Osteocyte (in vitro differentiated cells): Measurements from ENCODE around the gene PCSK9. TPM values are rescaled to one million over a fixed set of nuclear protein-coding genes. Genes with fewer than 3 reads are reported as not detected.
A peak's percentile ranks its signal among the peaks of the same experiment; 100 is the strongest.

Experiments used
- DNase-seq: peaks from one replicate; pipeline ENCODE4 v3.0.0; 2021; ENCODE audit warnings: mixed read lengths; ENCODE audit not compliant: unreplicated experiment; ENCODE audit errors: extremely low spot score
- H3K27ac Mint-ChIP-seq: one replicate; pipeline ENCODE4 v1.8.0; 2021; ENCODE audit warnings: mild to moderate bottlenecking, mixed read lengths; ENCODE audit not compliant: unreplicated experiment
- H3K27me3 Mint-ChIP-seq: one replicate; pipeline ENCODE4 v1.8.0; 2021; ENCODE audit warnings: mixed read lengths; ENCODE audit not compliant: unreplicated experiment
- H3K36me3 Mint-ChIP-seq: one replicate; pipeline ENCODE4 v1.8.0; 2021; ENCODE audit warnings: mixed read lengths; ENCODE audit not compliant: unreplicated experiment
- H3K4me1 Mint-ChIP-seq: one replicate; pipeline ENCODE4 v1.8.0; 2021; ENCODE audit warnings: mixed read lengths; ENCODE audit not compliant: unreplicated experiment
- H3K4me3 Mint-ChIP-seq: one replicate; pipeline ENCODE4 v1.8.0; 2021; ENCODE audit warnings: mild to moderate bottlenecking, moderate library complexity, mixed read lengths; ENCODE audit not compliant: unreplicated experiment
- H3K9me3 Mint-ChIP-seq: one replicate; pipeline ENCODE4 v1.8.0; 2021; ENCODE audit warnings: mixed read lengths; ENCODE audit not compliant: unreplicated experiment
- CTCF ChIP-seq: fragments of 200-600 bp; sonication (generic); IDR thresholded peaks from 2 replicates; pipeline ENCODE4 v1.5.0; 2021; ENCODE audit warnings: antibody characterized with exemption, mild to moderate bottlenecking, moderate library complexity
- long read RNA-seq: library from polyadenylated mRNA; unstranded; transcript quantifications from one replicate; pipeline ENCODE4 v2.0.0, GENCODE V29; 2021
- total RNA-seq: library from RNA; stranded (reverse); gene quantifications from 2 replicates; pipeline ENCODE4 v1.2.1, GENCODE V29; 2021

Gene PCSK9
- 2.2 and 2.3 TPM in 2 replicates for total RNA-seq
- long read RNA-seq, partial matches to known transcripts = 0 of 2 reads
- long read RNA-seq, other reads (novel, unspliced or antisense) = 0 of 2 reads

GRCh38 chr1:55039342-55040082, at the start of gene PCSK9:
PCSK9 (plus strand) TSS chr1:55039548; CDS start chr1:55039838, 290 bp downstream.
- no peak for TF ChIP-seq CTCF
- Mint-ChIP-seq H3K36me3 (peaks cover 3% of the 10 kb centered on the region), H3K4me3 (peak within 1 kb of the TSS; percentile 65), H3K9me3 (no peaks in the 10 kb centered on the region), H3K4me1 (peaks cover 26% of the 10 kb centered on the region), H3K27ac (peak within 1 kb of the TSS; percentile 25), H3K27me3 (peaks cover 66% of the 10 kb centered on the region)
- DNase-seq = no peak

GRCh38 chr1:54989968-54990810, 49.2 kb upstream of the PCSK9 start:
- Mint-ChIP-seq H3K4me1 (peaks cover 6% of the 10 kb centered on the region), H3K36me3 (no peaks in the 10 kb centered on the region), H3K9me3 (no peaks in the 10 kb centered on the region), H3K27me3 (peaks cover 5% of the 10 kb centered on the region), H3K4me3 (no peak overlapping the region), H3K27ac (no peak overlapping the region)
- no peak for TF ChIP-seq CTCF
- DNase-seq = no peak

GRCh38 chr1:54990916-54991315, 48.4 kb upstream of the PCSK9 start:
- no peak for TF ChIP-seq CTCF
- DNase-seq = no peak
- Mint-ChIP-seq H3K9me3 (no peaks in the 10 kb centered on the region), H3K4me1 (peaks cover 8% of the 10 kb centered on the region), H3K27ac (no peak overlapping the region), H3K27me3 (peaks cover 12% of the 10 kb centered on the region), H3K36me3 (no peaks in the 10 kb centered on the region), H3K4me3 (no peak overlapping the region)

GRCh38 chr1:54991939-54992338, 47.4 kb upstream of the PCSK9 start:
- Mint-ChIP-seq H3K4me3 (no peak overlapping the region), H3K27ac (no peak overlapping the region), H3K4me1 (peaks cover 16% of the 10 kb centered on the region), H3K36me3 (no peaks in the 10 kb centered on the region), H3K27me3 (peaks cover 19% of the 10 kb centered on the region), H3K9me3 (no peaks in the 10 kb centered on the region)
- DNase-seq = no peak
- no peak for TF ChIP-seq CTCF

GRCh38 chr1:54993140-54993539, 46.2 kb upstream of the PCSK9 start:
- H3K9me3 Mint-ChIP-seq = no peaks in the 10 kb centered on the region
- H3K27ac Mint-ChIP-seq = no peak overlapping the region
- peaks cover 19% of the 10 kb centered on the region for H3K4me1 Mint-ChIP-seq
- no peak for TF ChIP-seq CTCF
- H3K36me3 Mint-ChIP-seq = no peaks in the 10 kb centered on the region
- H3K27me3 Mint-ChIP-seq = peaks cover 25% of the 10 kb centered on the region
- no peak overlapping the region for H3K4me3 Mint-ChIP-seq
- no peak for DNase-seq
